Omental fat pad (tissue), 4 donors: ENCODE data around the gene HOXC6. TPM values are rescaled to one million over a fixed set of nuclear protein-coding genes. Genes with fewer than 3 reads are reported as not detected.

Source experiments
- ATAC-seq: fragments of 150-250 bp; one replicate; pipeline ENCODE4 v1.9.1; 2016; ENCODE audit warnings: mild to moderate bottlenecking, moderate library complexity; ENCODE audit not compliant: low FRiP score
- DNase-seq: peaks from one replicate; pipeline ENCODE4 v3.0.0-alpha.2; 2019; ENCODE audit warnings: low spot score
- total RNA-seq, 4 donors: library from RNA; depleted of rRNA; stranded (reverse); fragments of >200 nt; gene quantifications; one replicate each; pipeline ENCODE4 v1.1.0, GENCODE V29; 2016
- TF ChIP-seq, protein P1 (sequence below), 3 donors: fragments of 450-650 bp; IDR thresholded peaks; one replicate each; pipeline ENCODE4 v1.5.1; 2016 to 2017; ENCODE audit warnings: antibody characterized with exemption in 3 of 3, mild to moderate bottlenecking in 3 of 3, moderate library complexity in 2 of 3

Gene HOXC6
- total RNA-seq, 4 donors from 2014 or later, result 0.24 to 1.7 (median 1.2) TPM

DNA sequence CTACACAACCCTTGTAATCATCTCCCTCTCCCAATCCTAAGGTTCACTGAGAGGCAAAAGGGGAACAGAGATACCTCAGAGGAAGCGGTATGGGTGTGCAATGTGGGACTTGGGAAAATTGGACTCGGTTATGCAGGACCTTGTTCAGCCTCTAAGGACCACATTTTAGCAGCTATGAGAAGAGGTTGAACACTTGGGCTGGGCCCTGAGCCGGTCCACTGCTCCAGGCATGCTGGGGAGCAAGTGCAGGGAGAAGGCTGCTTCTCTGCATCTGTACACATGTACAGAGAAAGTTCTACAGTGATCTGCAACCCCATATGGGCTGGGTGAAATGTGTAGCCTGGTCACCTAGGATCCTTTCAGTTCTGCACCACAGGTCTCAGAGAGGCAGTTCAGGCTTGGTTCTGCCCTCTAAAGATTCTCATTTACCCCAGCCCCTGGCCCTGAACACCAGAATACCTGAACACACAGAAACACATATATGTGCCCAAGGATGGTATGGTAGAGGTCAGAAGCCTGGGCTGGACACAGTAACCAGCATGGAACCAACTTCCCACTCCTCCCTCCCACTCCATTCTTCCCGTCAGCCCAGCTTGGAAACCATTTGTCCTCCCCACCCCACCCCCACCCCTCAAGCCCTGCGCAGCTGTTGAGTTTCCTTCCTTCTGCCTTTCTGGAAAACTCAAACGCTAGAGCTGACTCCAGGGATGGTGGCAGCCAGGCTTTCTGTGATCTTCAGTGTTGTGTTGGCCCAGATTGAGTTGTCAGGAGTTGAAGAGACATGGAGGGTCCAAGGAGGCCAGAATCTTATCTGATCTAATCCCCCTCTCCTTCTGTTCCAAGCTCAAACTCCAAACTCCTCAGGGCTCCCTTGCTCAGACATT, 15.0 kb downstream of the HOXC6 start:
- no peak for DNase-seq
- ATAC-seq, result no peak
- TF ChIP-seq, protein P1, sequence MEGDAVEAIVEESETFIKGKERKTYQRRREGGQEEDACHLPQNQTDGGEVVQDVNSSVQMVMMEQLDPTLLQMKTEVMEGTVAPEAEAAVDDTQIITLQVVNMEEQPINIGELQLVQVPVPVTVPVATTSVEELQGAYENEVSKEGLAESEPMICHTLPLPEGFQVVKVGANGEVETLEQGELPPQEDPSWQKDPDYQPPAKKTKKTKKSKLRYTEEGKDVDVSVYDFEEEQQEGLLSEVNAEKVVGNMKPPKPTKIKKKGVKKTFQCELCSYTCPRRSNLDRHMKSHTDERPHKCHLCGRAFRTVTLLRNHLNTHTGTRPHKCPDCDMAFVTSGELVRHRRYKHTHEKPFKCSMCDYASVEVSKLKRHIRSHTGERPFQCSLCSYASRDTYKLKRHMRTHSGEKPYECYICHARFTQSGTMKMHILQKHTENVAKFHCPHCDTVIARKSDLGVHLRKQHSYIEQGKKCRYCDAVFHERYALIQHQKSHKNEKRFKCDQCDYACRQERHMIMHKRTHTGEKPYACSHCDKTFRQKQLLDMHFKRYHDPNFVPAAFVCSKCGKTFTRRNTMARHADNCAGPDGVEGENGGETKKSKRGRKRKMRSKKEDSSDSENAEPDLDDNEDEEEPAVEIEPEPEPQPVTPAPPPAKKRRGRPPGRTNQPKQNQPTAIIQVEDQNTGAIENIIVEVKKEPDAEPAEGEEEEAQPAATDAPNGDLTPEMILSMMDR (IDR thresholded peaks at IDR 0.05), result no peak

DNA sequence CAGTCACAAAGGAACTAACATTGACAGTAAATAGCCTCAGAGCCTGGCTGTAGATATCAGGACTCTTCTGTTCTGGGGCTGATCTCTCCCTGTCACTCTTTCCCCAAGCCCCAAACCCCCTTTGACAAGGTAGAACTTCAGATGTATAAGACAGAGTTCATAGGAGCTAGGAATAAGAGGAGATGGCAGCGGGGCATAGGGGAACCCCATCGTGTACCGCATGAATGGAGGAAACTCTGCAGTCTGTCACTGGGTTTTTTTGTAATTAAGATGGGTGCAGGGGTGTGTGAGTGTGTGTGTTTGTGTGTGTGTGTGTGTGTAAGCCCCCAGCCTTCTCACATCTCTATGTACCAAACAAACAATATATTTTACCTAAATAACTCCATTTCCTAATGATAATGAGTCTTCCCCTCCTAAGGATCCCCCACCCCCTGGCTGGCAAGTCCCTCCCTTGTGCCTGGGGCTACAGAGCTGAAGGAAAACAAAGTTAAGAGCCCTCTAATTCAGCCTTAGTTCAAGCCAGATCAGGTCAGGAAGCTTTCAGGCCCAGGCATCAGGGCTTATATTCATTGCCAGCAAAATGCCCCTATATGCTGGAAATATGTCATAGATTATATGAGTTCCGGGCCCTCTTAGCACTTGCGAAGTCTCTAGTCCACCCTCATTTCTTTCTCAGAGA, 16.3 kb downstream of the HOXC6 start:
- TF ChIP-seq, protein P1 (IDR thresholded peaks at IDR 0.05), result no peak
- no peak for ATAC-seq
- no peak for DNase-seq

DNA sequence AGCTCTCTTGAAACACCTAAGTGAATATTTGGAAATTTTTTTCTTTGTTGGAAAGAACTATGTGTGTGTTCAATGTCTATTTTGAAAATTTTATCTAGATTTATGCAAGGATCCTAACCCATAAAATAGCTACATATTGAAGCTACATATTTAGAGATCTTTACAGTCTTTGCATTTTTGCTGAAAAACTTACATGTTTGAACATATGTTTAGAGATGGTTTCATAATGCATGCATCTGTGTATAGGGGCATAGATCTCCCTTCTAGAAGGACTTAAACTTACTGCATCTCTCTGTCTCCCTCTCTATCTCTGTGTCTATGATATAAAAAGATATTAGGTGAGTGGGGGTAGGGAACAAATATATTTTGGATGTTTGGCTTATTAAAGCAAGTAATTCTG, 17.2 kb downstream of the HOXC6 start:
- DNase-seq, result no peak
- TF ChIP-seq, protein P1 (IDR thresholded peaks at IDR 0.05), result no peak
- no peak for ATAC-seq

DNA sequence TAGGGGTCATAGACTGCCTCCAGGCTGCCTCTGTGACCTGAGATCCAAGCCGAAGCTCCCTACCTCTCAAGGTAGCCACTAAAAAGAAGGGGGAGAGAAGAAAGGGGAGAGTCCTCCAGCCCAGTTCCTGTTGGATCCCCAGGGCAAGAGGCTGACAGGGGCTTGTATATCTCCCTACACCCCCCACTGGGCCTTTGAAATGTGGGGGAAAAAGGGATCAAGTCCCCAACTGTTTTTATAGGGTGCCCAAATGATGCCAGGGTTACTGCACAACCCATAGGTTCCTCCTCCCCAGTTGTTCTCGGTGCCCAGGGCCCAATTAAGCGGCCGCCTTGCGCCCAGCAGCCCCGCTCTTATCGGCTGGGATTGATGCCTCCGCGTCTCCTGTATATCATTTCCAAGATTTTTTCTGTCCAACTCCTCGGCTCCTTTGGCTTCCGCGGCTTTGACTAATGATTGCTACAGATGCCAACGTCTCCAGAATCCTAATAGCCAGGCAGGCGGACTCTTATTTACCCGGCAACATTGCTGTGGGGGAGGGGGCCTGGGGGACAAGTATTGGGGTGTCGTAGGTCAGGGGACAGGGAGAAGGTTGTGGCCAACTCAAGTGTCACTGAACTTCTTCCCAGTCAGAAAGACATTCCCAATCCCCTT, 17.8 kb downstream of the HOXC6 start:
- ATAC-seq, result peak; percentile 15
- no peak for DNase-seq
- TF ChIP-seq, protein P1 (IDR thresholded peaks at IDR 0.05), result no peak

DNA sequence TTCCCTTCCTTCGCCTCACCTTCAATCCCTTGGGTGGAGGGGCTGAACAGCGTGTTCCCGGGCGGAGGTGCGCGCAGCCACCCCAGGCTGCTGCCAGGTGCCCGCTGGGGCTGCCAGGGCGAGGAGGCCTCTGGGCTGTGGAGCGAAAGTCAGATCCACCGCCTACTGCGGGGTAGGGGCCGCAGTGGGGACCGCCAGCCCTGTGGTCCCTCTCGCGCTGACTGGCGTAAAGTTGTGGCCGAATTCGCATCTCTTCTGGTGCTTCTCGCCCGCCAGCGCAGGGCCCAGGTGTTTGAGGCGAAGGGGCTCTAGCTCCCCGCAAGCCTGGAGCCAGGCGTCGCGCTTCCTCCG, 18.5 kb downstream of the HOXC6 start:
- ATAC-seq (no peak), DNase-seq (no peak)
- TF ChIP-seq, protein P1 (IDR thresholded peaks at IDR 0.05), result no peak

DNA sequence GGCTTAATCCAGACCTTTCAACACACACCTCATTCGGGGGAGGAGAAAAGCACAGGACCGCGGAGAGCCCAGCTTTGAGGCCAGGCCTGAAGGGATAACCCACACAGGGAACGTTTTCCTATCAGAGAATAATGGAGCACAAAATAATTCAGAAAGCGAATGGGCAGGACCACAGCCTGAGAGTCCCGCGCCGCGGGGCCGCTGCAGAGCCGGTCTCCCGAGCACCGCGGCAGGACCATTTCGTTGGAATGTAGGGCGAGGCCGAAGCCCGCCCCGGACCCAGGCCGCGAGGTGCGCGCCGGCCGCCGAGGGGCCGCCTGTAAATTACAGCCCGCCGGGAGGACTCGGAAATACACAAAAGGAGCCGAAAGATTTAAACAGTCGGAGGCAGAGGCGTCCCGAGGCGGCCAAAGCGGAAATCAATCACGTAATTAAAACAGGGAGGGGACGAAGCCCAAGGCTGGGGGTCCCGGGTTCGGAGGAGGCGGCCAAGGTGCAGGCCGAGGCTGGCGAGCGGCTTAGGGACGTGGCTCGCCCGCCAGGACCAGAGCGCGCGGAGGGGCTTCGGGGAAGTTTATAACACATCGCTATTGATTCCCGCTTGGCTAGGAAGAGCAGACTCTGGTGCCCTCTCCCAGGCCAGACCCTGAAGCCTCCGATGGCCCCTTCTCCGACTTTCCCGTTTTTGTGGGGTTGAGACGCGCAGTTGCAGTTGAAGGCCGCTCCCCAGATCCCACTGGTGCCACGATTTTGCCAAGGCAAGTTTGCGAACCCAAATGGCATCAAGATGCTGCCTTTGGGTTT, 19.1 kb downstream of the HOXC6 start:
- ATAC-seq (no peak), DNase-seq (no peak)
- TF ChIP-seq, protein P1 (IDR thresholded peaks at IDR 0.05), result no peak
